IPS DF 19.7 (cell line): Measurements from ENCODE around the gene PRPF19.

ENCODE experiments used
- DNase-seq: peaks from one replicate; pipeline ENCODE4 v3.0.0-alpha.2; 2013; ENCODE audit warnings: low read depth, low spot score

The PRPF19 gene

GRCh38 chr11:60906132-60906972 lies at the start of gene PRPF19:
PRPF19 (minus strand) TSS chr11:60906585; CDS start chr11:60906382, 203 bp downstream.
- DNase-seq: no peak

- no peak for DNase-seq
Measured at GRCh38 chr11:60955571-60955970, 49.2 kb upstream of the PRPF19 start.

- DNase-seq: no peak
Measured at GRCh38 chr11:60954421-60954820, 48.0 kb upstream of the PRPF19 start.

GRCh38 chr11:60953781-60954180 lies 47.4 kb upstream of the PRPF19 start:
- DNase-seq: no peak

GRCh38 chr11:60952742-60953170 lies 46.4 kb upstream of the PRPF19 start:
- no peak for DNase-seq

- peak; percentile 54 for DNase-seq
Measured at GRCh38 chr11:60951904-60952741, 45.7 kb upstream of the PRPF19 start, which contains the start of gene SLC15A3. SLC15A3 (minus strand) TSS chr11:60952176; CDS start chr11:60951551, 625 bp downstream.

GRCh38 chr11:60951606-60951903 lies 45.2 kb upstream of the PRPF19 start:
- no peak for DNase-seq

GRCh38 chr11:60950933-60951605 lies 44.7 kb upstream of the PRPF19 start:
- DNase-seq: no peak

- DNase-seq: no peak
Measured at GRCh38 chr11:60950024-60950423, 43.6 kb upstream of the PRPF19 start.

- no peak for DNase-seq
Measured at GRCh38 chr11:60948250-60948649, 41.9 kb upstream of the PRPF19 start.

GRCh38 chr11:60947700-60948099 lies 41.3 kb upstream of the PRPF19 start:
- DNase-seq: no peak

GRCh38 chr11:60946601-60947264 lies 40.3 kb upstream of the PRPF19 start:
- DNase-seq: no peak

GRCh38 chr11:60945295-60945667 lies 38.9 kb upstream of the PRPF19 start:
- no peak for DNase-seq

GRCh38 chr11:60944490-60945294 lies 38.3 kb upstream of the PRPF19 start:
- no peak for DNase-seq

- DNase-seq: no peak
Measured at GRCh38 chr11:60942970-60943565, 36.7 kb upstream of the PRPF19 start.

- DNase-seq: no peak
Measured at GRCh38 chr11:60942219-60942618, 35.8 kb upstream of the PRPF19 start.

GRCh38 chr11:60941371-60942119 lies 35.2 kb upstream of the PRPF19 start:
- no peak for DNase-seq

GRCh38 chr11:60939855-60940254 lies 33.5 kb upstream of the PRPF19 start:
- no peak for DNase-seq

GRCh38 chr11:60939301-60939700 lies 32.9 kb upstream of the PRPF19 start:
- no peak for DNase-seq

GRCh38 chr11:60938500-60938899 lies 32.1 kb upstream of the PRPF19 start:
- DNase-seq: no peak
